ENCODE measurements around the gene AFF3.
A peak's percentile ranks its signal among the peaks of the same experiment; 100 is the strongest.
"Not testable (repeated sequence)": the region's sequence is repeated elsewhere in the genome, so short reads cannot be mapped to it uniquely, and the experiment has no call there.

AFF3 gene

GRCh38 chr2:99933894-99934650 is 208.3 kb downstream of the AFF3 start:
- H3K4me3 ChIP-seq (ENCODE audit: low read length): no peak overlapping the region
- DNase-seq (ENCODE audit: low read depth): no peak
- TF ChIP-seq, protein P1, sequence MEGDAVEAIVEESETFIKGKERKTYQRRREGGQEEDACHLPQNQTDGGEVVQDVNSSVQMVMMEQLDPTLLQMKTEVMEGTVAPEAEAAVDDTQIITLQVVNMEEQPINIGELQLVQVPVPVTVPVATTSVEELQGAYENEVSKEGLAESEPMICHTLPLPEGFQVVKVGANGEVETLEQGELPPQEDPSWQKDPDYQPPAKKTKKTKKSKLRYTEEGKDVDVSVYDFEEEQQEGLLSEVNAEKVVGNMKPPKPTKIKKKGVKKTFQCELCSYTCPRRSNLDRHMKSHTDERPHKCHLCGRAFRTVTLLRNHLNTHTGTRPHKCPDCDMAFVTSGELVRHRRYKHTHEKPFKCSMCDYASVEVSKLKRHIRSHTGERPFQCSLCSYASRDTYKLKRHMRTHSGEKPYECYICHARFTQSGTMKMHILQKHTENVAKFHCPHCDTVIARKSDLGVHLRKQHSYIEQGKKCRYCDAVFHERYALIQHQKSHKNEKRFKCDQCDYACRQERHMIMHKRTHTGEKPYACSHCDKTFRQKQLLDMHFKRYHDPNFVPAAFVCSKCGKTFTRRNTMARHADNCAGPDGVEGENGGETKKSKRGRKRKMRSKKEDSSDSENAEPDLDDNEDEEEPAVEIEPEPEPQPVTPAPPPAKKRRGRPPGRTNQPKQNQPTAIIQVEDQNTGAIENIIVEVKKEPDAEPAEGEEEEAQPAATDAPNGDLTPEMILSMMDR (IDR thresholded peaks at IDR 0.05; ENCODE audit: insufficient read depth, low read depth, low read length, missing control alignments): no peak

GRCh38 chr2:99933491-99933890 is 208.9 kb downstream of the AFF3 start:
- not testable (repeated sequence) for DNase-seq (ENCODE audit: low read depth); H3K4me3 ChIP-seq (ENCODE audit: low read length)

- no peak overlapping the region for H3K4me3 ChIP-seq (ENCODE audit: low read length)
- TF ChIP-seq, protein P1 (IDR thresholded peaks at IDR 0.05; ENCODE audit: insufficient read depth, low read depth, low read length, missing control alignments): no peak
- no peak for DNase-seq (ENCODE audit: low read depth)
Measured at GRCh38 chr2:99928470-99929053, 213.8 kb downstream of the AFF3 start.

DNA sequence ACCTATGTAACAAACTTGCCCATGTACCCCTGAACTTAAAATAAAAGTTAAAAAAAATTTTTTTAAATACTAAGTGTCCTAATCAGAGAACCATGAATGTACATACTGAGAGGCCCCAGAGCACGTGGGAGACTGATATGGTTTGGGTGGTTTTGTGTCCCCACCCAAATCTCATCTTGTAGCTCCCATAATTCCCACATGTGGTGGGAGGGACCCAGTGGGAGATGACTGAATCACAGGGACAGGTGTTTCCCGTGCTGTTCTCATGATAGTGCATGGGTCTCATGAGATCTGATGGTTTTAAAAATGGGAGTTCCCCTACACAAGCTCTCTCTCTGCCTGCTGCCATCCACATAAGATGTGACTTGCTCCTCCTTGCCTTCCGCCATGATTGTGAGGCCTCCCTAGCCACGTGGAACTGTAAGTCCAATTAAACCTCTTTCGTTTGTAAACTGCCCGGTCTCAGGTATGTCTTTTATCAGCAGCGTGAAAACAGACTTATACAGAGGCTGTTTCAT is 214.6 kb downstream of the AFF3 start:
- H3K4me3 ChIP-seq (ENCODE audit: low read length); DNase-seq (ENCODE audit: low read depth): not testable (repeated sequence)

DNA sequence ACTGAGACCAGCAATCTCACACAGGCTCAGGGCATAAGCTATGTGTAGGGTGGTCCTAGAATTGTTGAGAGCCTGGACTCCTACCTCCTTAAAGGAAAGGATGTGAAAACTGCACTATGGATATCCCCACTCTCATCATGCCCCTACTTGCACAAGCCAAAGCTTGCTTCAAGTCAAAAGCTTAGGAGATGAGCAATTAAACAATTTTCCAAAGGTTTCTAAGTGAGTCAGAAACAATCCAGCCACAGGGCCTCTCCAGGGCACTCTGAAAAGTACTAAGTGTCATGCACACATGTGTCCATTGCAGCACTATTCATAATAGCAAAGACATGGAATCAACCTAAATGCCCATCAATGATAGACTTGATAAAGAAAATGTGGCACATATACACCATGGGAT is 215.4 kb downstream of the AFF3 start:
- DNase-seq (ENCODE audit: low read depth): peak; percentile 60
- no peak overlapping the region for H3K4me3 ChIP-seq (ENCODE audit: low read length)
- TF ChIP-seq, protein P1 (IDR thresholded peaks at IDR 0.05; ENCODE audit: insufficient read depth, low read depth, low read length, missing control alignments): no peak

- H3K4me3 ChIP-seq (ENCODE audit: low read length): no peak overlapping the region
- no peak for DNase-seq (ENCODE audit: low read depth)
- TF ChIP-seq, protein P1 (IDR thresholded peaks at IDR 0.05; ENCODE audit: insufficient read depth, low read depth, low read length, missing control alignments): no peak
Measured at GRCh38 chr2:99925960-99926359, 216.4 kb downstream of the AFF3 start.

DNA sequence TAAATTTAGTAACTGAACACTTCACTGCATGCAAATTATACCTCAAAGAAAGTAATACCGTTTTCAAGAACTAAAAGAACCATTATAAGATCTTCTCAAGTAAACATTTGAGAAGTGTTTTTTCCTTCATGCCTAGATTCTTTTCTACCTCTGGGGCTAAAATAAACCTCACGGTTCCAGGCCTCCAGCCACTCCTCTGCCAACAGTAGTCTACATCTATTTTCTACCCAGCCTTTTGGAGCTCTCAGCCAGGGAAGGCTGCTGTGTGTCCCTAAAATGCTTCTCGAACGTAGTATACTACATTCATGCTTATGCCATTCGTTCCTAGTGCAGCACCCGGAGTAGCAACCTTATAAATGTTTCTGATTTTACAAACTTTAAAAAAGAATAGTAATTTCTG is 219.7 kb downstream of the AFF3 start:
- no peak for DNase-seq (ENCODE audit: low read depth)
- TF ChIP-seq, protein P1 (IDR thresholded peaks at IDR 0.05; ENCODE audit: insufficient read depth, low read depth, low read length, missing control alignments): no peak
- H3K4me3 ChIP-seq (ENCODE audit: low read length): no peak overlapping the region

DNA sequence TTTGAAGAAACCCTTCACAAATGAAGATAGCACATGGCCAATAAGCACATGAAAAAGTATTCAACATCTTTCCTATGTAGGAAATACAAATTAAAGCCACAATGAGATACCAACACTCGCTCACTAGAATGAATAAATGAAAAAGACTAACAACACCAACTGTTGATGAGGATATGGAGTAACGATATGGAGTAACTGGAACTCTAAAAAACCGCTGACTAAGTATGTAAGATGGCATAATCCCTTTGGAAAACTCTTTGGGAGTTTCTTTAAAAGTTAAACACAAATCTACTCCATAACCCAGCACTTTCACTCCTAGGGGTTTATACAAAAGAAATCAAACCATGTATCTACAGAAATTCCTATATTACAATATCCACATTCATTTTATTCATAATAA is 220.5 kb downstream of the AFF3 start:
- no peak overlapping the region for H3K4me3 ChIP-seq (ENCODE audit: low read length)
- TF ChIP-seq, protein P1 (IDR thresholded peaks at IDR 0.05; ENCODE audit: insufficient read depth, low read depth, low read length, missing control alignments): no peak
- DNase-seq (ENCODE audit: low read depth): no peak
